HepG2 (cell line): Measurements from ENCODE around the gene USH2A. TPM values are rescaled to one million over a fixed set of nuclear protein-coding genes. Genes with fewer than 3 reads are reported as not detected.

ENCODE experiments used
- ATAC-seq: fragments of 200-7000 bp; cut with Tn5 transposase; 3 replicates; pipeline ENCODE4 v1.9.1; 2020; ENCODE audit warnings: mild to moderate bottlenecking, moderate library complexity
- BruUV-seq: library from RNA; stranded (reverse); fragments of 400-500 nt; replicated peaks from 2 replicates; lab custom pipeline; 2021; lab: Mats Ljungman, UMichigan
- CTCF ChIA-PET: fragments of 300-600 bp; formaldehyde crosslinking; extraction: SDS; loops from one replicate; lab custom pipeline; 2021; ENCODE audit warnings: low total read pairs, inconsistent platforms, low intra/inter-chr PET ratio; lab: Yijun Ruan, JAX
- POLR2A ChIA-PET: fragments of 350-600 bp; sonication (Branson Sonifier 250); formaldehyde crosslinking; loops from one replicate; lab custom pipeline; 2020; ENCODE audit warnings: antibody characterized with exemption, inconsistent platforms; lab: Yijun Ruan, JAX
- DNase-seq: peaks from one replicate; pipeline ENCODE4 v3.0.0-alpha.2; 2015; ENCODE audit warnings: low spot score
- FAIRE-seq: peaks from 3 replicates; lab custom pipeline; 2011; peaks lifted over from hg19 to GRCh38; lab: Jason Lieb, UNC
- H2AFZ ChIP-seq: one replicate; pipeline ENCODE4 v1.6.1; 2011; ENCODE audit warnings: low read length, inconsistent platforms
- H3K27ac ChIP-seq: fragments of 300-600 bp; 3 replicates; pipeline ENCODE4 v1.8.0; 2011; ENCODE audit warnings: mixed run types, mild to moderate bottlenecking, mixed read lengths, low read length, inconsistent platforms; ENCODE audit not compliant: insufficient read depth; ENCODE audit errors: extremely low read length
- H3K27me3 ChIP-seq, 2 experiments: fragments of 200-600 bp in 1 of 2; 2 replicates in 1 of 2; 3 replicates in 1 of 2; pipeline versions ENCODE4 v1.6.0 to v1.8.0; 2011; ENCODE audit warnings: low read length in 2 of 2, mild to moderate bottlenecking in 2 of 2, moderate library complexity in 2 of 2, inconsistent platforms in 1 of 2; ENCODE audit not compliant: insufficient read depth in 2 of 2, control insufficient read depth in 1 of 2
- H3K36me3 ChIP-seq, 2 experiments: fragments of 200-600 bp in 1 of 2; replicated peaks in 1 of 2; 2 replicates in 1 of 2; 3 replicates in 1 of 2; pipeline versions ENCODE4 v1.5.1 to v1.8.0; 2011; ENCODE audit warnings: low read length in 2 of 2, inconsistent platforms in 1 of 2; ENCODE audit not compliant: insufficient read depth in 2 of 2, control insufficient read depth in 1 of 2
- H3K4me1 ChIP-seq: 2 replicates; pipeline ENCODE4 v1.5.1; 2012; ENCODE audit warnings: low read length, inconsistent platforms; ENCODE audit not compliant: insufficient read depth
- H3K4me2 ChIP-seq: 2 replicates; pipeline ENCODE4 v1.6.0; 2011; ENCODE audit warnings: low read depth, low read length, inconsistent platforms
- H3K4me3 ChIP-seq, 3 experiments: fragments of 200-600 bp in 1 of 3; sonication (generic), shearing (Covaris generic) in 1 of 3; replicated peaks in 1 of 3; 2 replicates each; pipeline ENCODE4 v1.5.1; 2011 to 2016; ENCODE audit warnings: low read length in 3 of 3, inconsistent platforms in 2 of 3, low read depth in 2 of 3, mild to moderate bottlenecking in 2 of 3, control low read depth in 1 of 3, mixed read lengths in 1 of 3; ENCODE audit not compliant: insufficient read depth in 1 of 3
- H3K79me2 ChIP-seq: one replicate; pipeline ENCODE4 v1.6.1; 2011; ENCODE audit warnings: low read length, inconsistent platforms; ENCODE audit not compliant: insufficient read depth
- H3K9ac ChIP-seq: 2 replicates; pipeline ENCODE4 v1.6.0; 2011; ENCODE audit warnings: mild to moderate bottlenecking, low read depth, low read length, inconsistent platforms; ENCODE audit not compliant: insufficient read depth
- H3K9me3 ChIP-seq: 2 replicates; pipeline ENCODE4 v1.5.1; 2012; ENCODE audit warnings: mild to moderate bottlenecking, low read length
- H4K20me1 ChIP-seq: 2 replicates; pipeline ENCODE4 v1.6.0; 2011; ENCODE audit warnings: inconsistent platforms, mild to moderate bottlenecking, low read length, moderate library complexity; ENCODE audit not compliant: insufficient read depth
- FOXO1 ChIP-seq: sonication (generic); formaldehyde crosslinking; IDR thresholded peaks from 2 replicates; pipeline ENCODE4 v1.4.0; 2020; ENCODE audit warnings: missing genetic modification reagents
- GATAD1 ChIP-seq: IDR thresholded peaks from 2 replicates; pipeline ENCODE4 v1.6.1; 2016; ENCODE audit warnings: missing genetic modification reagents, missing compliant biosample characterization
- IRF2 ChIP-seq: IDR thresholded peaks from 2 replicates; pipeline ENCODE4 v1.6.1; 2018; ENCODE audit warnings: missing genetic modification reagents, missing compliant biosample characterization
- MED13 ChIP-seq: sonication (generic); formaldehyde crosslinking; IDR thresholded peaks from 2 replicates; pipeline ENCODE4 v1.5.0; 2020; ENCODE audit warnings: missing genetic modification reagents
- RARG ChIP-seq: sonication (generic); formaldehyde crosslinking; IDR thresholded peaks from 2 replicates; pipeline ENCODE4 v1.4.0; 2020; ENCODE audit warnings: low read depth, mild to moderate bottlenecking, missing genetic modification reagents
- RELA ChIP-seq: sonication (generic); formaldehyde crosslinking; IDR thresholded peaks from 2 replicates; pipeline ENCODE4 v1.4.0; 2020; ENCODE audit warnings: missing genetic modification reagents
- RFX3 ChIP-seq: IDR thresholded peaks from 2 replicates; pipeline ENCODE4 v1.6.1; 2016; ENCODE audit warnings: missing biosample characterization, missing genetic modification reagents
- SP4 ChIP-seq: sonication (generic); formaldehyde crosslinking; IDR thresholded peaks from 2 replicates; pipeline ENCODE4 v1.8.1; 2023; ENCODE audit warnings: mild to moderate bottlenecking, missing genetic modification reagents
- SUZ12 ChIP-seq: fragments of 150-350 bp; IDR thresholded peaks from 2 replicates; pipeline ENCODE4 v1.6.1; 2014; ENCODE audit warnings: low read depth, low read length
- ZNF121 ChIP-seq: sonication (generic); formaldehyde crosslinking; IDR thresholded peaks from 2 replicates; pipeline ENCODE4 v1.5.0; 2020; ENCODE audit warnings: mild to moderate bottlenecking, missing genetic modification reagents
- ZNF629 ChIP-seq: sonication (generic); formaldehyde crosslinking; conservative IDR thresholded peaks from 2 replicates; pipeline ENCODE4 v1.5.0; 2020; ENCODE audit warnings: missing genetic modification reagents
- ZNF773 ChIP-seq: sonication (generic); formaldehyde crosslinking; IDR thresholded peaks from 2 replicates; pipeline ENCODE4 v1.4.0; 2020; ENCODE audit warnings: missing genetic modification reagents, borderline replicate concordance
- ZNF839 ChIP-seq: sonication (generic); formaldehyde crosslinking; IDR thresholded peaks from 2 replicates; pipeline ENCODE4 v1.4.0; 2020; ENCODE audit warnings: missing genetic modification reagents, mild to moderate bottlenecking, borderline replicate concordance
- WGBS: methylation state at CpG from one replicate; pipeline ENCODE4 v1.1.6; 2017; ENCODE audit warnings: low lambda C conversion rate; 5-methylcytosine and 5-hydroxymethylcytosine counted together
- in situ Hi-C: cut with HindIII; loops from 2 replicates; pipeline ENCODE4 v1.10.0; 2017; ENCODE audit warnings: low pct_unique_long_range_greater_than_20kb; ENCODE audit not compliant: extremely low pct_ligation_motif_present
- intact Hi-C: fragments of 100-400 bp; cut with micrococcal nuclease; formaldehyde crosslinking; loops from one replicate; pipeline ENCODE4 v1.10.0; 2022; ENCODE audit not compliant: unreplicated experiment
- polyA plus RNA-seq, 8 experiments: library from polyadenylated mRNA; depleted of rRNA in 3 of 8; stranded (reverse) in 7 of 8; unstranded in 1 of 8; fragments of >200 nt; fragmentation: Illumina TruSeq in 4 of 8; extraction: Trizol in 4 of 8; gene quantifications; 2 replicates each; pipeline versions ENCODE4 v1.2.1 to v1.2.3, GENCODE V29; 2011 to 2016; ENCODE audit warnings: low read depth in 4 of 8, missing spikeins in 1 of 8, mixed read lengths in 1 of 8; ENCODE audit not compliant: insufficient read depth in 1 of 8
- total RNA-seq, 5 experiments: library from RNA; depleted of rRNA; stranded (reverse); fragments of >200 nt; fragmentation: Illumina TruSeq; extraction: Trizol; gene quantifications; 2 replicates each; pipeline ENCODE4 v1.2.3, GENCODE V29; 2016; ENCODE audit warnings: low read depth in 1 of 5
- TF ChIP-seq, protein P1 (sequence below): sonication (generic); formaldehyde crosslinking; IDR thresholded peaks from 2 replicates; pipeline ENCODE4 v1.4.0; 2020; ENCODE audit warnings: missing genetic modification reagents
- TF ChIP-seq, protein P2 (sequence below): sonication (generic); formaldehyde crosslinking; IDR thresholded peaks from 2 replicates; pipeline ENCODE4 v1.8.0; 2022; ENCODE audit warnings: mild to moderate bottlenecking, missing genetic modification reagents, moderate library complexity
- TF ChIP-seq, protein P3 (sequence below): sonication (generic); formaldehyde crosslinking; IDR thresholded peaks from 2 replicates; pipeline ENCODE4 v1.4.0; 2020; ENCODE audit warnings: missing genetic modification reagents, borderline replicate concordance

Gene USH2A
- total and polyA plus RNA-seq, 2 of the 13 experiments (the other 11 are each of a cell fraction or from before 2014, with no cell fraction given): 0.02 TPM; not detected in 1

DNA sequence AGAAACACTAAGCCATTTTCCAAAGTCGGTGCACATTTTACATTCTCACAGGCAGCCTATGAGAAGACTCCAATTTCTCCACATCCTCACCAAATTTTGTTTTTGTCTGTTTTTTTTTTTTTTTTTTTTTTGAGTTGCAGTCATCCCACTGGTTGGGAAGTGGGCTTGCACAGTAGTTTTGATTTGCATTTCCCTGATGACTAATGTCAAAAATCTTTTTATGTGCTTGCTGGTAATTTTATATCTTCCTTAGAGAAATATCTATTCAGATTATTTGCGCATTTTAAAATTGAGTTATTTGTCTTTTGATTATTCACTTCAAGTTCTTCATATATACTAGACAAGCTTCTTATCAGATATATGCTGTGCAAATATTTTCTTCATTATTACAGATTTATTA is 141.5 kb downstream of the USH2A start (continued):
- TF ChIP-seq, protein P1, sequence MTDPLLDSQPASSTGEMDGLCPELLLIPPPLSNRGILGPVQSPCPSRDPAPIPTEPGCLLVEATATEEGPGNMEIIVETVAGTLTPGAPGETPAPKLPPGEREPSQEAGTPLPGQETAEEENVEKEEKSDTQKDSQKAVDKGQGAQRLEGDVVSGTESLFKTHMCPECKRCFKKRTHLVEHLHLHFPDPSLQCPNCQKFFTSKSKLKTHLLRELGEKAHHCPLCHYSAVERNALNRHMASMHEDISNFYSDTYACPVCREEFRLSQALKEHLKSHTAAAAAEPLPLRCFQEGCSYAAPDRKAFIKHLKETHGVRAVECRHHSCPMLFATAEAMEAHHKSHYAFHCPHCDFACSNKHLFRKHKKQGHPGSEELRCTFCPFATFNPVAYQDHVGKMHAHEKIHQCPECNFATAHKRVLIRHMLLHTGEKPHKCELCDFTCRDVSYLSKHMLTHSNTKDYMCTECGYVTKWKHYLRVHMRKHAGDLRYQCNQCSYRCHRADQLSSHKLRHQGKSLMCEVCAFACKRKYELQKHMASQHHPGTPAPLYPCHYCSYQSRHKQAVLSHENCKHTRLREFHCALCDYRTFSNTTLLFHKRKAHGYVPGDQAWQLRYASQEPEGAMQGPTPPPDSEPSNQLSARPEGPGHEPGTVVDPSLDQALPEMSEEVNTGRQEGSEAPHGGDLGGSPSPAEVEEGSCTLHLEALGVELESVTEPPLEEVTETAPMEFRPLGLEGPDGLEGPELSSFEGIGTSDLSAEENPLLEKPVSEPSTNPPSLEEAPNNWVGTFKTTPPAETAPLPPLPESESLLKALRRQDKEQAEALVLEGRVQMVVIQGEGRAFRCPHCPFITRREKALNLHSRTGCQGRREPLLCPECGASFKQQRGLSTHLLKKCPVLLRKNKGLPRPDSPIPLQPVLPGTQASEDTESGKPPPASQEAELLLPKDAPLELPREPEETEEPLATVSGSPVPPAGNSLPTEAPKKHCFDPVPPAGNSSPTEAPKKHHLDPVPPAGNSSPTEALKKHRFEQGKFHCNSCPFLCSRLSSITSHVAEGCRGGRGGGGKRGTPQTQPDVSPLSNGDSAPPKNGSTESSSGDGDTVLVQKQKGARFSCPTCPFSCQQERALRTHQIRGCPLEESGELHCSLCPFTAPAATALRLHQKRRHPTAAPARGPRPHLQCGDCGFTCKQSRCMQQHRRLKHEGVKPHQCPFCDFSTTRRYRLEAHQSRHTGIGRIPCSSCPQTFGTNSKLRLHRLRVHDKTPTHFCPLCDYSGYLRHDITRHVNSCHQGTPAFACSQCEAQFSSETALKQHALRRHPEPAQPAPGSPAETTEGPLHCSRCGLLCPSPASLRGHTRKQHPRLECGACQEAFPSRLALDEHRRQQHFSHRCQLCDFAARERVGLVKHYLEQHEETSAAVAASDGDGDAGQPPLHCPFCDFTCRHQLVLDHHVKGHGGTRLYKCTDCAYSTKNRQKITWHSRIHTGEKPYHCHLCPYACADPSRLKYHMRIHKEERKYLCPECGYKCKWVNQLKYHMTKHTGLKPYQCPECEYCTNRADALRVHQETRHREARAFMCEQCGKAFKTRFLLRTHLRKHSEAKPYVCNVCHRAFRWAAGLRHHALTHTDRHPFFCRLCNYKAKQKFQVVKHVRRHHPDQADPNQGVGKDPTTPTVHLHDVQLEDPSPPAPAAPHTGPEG: no peak
- no peak for TF ChIP-seq ZNF629 (CRISPR knock-in tag)
- TF ChIP-seq GATAD1 (CRISPR knock-in tag): no peak
- no peak for TF ChIP-seq SUZ12
- no peak for TF ChIP-seq RARG (CRISPR knock-in tag)
- TF ChIP-seq IRF2 (CRISPR knock-in tag): no peak

DNA sequence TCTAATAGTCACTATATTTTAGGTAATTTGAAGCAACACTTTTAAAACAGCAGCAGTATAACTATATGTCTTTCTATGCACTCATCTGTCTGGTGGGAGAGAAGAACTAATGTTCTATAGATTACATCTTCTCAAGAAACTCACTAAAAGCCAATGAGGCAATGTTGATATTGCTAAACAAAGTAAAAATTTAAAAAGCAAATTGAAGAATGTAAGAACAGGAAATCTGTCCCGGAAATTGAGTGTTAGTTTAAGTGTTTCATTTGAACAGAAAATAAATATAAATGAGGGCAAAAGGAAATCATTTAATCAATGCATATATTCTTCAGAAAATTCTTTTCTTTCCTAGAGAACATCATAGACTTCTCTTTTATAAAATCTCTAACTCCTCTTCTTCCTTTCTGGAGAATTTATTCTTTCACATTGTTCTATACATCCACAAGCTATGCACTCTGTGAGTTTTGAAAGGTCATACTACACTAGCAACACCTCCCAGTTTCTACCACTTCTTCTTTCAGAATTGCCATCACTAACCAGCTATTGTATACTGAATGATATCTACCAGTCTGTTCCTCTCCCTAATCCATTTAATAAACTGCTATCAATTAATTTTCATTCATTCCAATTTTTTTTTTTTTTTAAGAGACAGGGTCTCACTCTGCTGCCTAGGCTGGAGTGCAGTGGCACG is 153.0 kb downstream of the USH2A start:
- no peaks in the 10 kb centered on the region for H3K9me3 ChIP-seq
- no peak overlapping the region for H3K9ac ChIP-seq
- in situ Hi-C loops (no loop called here), intact Hi-C loops (no loop called here)
- WGBS: 0% methylated on average over 2 of the region's 2 CpGs
- no peak for ATAC-seq
- H3K79me2 ChIP-seq: no peaks in the 10 kb centered on the region
- BruUV-seq: no TSS peak
- no peak overlapping the region for H3K27ac ChIP-seq
- H3K4me2 ChIP-seq: no peak overlapping the region
- H3K4me3 ChIP-seq: no peak overlapping the region
- H3K4me1 ChIP-seq: no peaks in the 10 kb centered on the region
- no peak for DNase-seq
- H3K36me3 ChIP-seq: no peaks in the 10 kb centered on the region
- H4K20me1 ChIP-seq: no peaks in the 10 kb centered on the region
- no peak overlapping the region for H2AFZ ChIP-seq
- H3K27me3 ChIP-seq: no peaks in the 10 kb centered on the region
- POLR2A ChIA-PET: no interaction called here
- FAIRE-seq: no peak
- CTCF ChIA-PET: no interaction called here
- TF ChIP-seq ZNF121 (CRISPR knock-in tag) (no peak), RFX3 (CRISPR knock-in tag) (no peak), FOXO1 (no peak), ZNF839 (CRISPR knock-in tag) (no peak), SP4 (no peak), RELA (CRISPR knock-in tag) (no peak), MED13 (CRISPR knock-in tag) (no peak), ZNF773 (CRISPR knock-in tag) (no peak)
- TF ChIP-seq, protein P2, sequence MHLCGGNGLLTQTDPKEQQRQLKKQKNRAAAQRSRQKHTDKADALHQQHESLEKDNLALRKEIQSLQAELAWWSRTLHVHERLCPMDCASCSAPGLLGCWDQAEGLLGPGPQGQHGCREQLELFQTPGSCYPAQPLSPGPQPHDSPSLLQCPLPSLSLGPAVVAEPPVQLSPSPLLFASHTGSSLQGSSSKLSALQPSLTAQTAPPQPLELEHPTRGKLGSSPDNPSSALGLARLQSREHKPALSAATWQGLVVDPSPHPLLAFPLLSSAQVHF: no peak
- TF ChIP-seq, protein P3, sequence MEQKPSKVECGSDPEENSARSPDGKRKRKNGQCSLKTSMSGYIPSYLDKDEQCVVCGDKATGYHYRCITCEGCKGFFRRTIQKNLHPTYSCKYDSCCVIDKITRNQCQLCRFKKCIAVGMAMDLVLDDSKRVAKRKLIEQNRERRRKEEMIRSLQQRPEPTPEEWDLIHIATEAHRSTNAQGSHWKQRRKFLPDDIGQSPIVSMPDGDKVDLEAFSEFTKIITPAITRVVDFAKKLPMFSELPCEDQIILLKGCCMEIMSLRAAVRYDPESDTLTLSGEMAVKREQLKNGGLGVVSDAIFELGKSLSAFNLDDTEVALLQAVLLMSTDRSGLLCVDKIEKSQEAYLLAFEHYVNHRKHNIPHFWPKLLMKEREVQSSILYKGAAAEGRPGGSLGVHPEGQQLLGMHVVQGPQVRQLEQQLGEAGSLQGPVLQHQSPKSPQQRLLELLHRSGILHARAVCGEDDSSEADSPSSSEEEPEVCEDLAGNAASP (CRISPR knock-in tag): no peak
